Endothelial cell (in vitro differentiated cells): ENCODE measurements around the gene ARFRP1. TPM values are rescaled to one million over a fixed set of nuclear protein-coding genes. Genes with fewer than 3 reads are reported as not detected.

ENCODE experiments used
- DNase-seq: peaks from one replicate; pipeline ENCODE4 v3.0.0; 2021; ENCODE audit warnings: low spot score
- H3K27ac Mint-ChIP-seq: one replicate; pipeline ENCODE4 v1.8.0; 2021; ENCODE audit warnings: mixed read lengths, inconsistent platforms; ENCODE audit not compliant: unreplicated experiment
- H3K27me3 Mint-ChIP-seq: one replicate; pipeline ENCODE4 v1.8.0; 2021; ENCODE audit warnings: mild to moderate bottlenecking, moderate library complexity, mixed read lengths, inconsistent platforms; ENCODE audit not compliant: unreplicated experiment
- H3K36me3 Mint-ChIP-seq: one replicate; pipeline ENCODE4 v1.8.0; 2021; ENCODE audit warnings: mild to moderate bottlenecking, low read depth, mixed read lengths, inconsistent platforms; ENCODE audit not compliant: unreplicated experiment
- H3K4me1 Mint-ChIP-seq: one replicate; pipeline ENCODE4 v1.8.0; 2021; ENCODE audit warnings: mild to moderate bottlenecking, mixed read lengths, inconsistent platforms; ENCODE audit not compliant: unreplicated experiment
- H3K4me3 Mint-ChIP-seq: one replicate; pipeline ENCODE4 v1.8.0; 2021; ENCODE audit warnings: mild to moderate bottlenecking, mixed read lengths, inconsistent platforms; ENCODE audit not compliant: unreplicated experiment
- H3K9me3 Mint-ChIP-seq: one replicate; pipeline ENCODE4 v1.8.0; 2021; ENCODE audit warnings: mixed read lengths, inconsistent platforms; ENCODE audit not compliant: unreplicated experiment
- CTCF ChIP-seq: fragments of 200-600 bp; sonication (generic); IDR thresholded peaks from one replicate; pipeline ENCODE4 v1.5.0; 2021; ENCODE audit warnings: antibody characterized with exemption; ENCODE audit not compliant: unreplicated experiment
- total RNA-seq: library from RNA; stranded (reverse); fragmentation: NEBNext Ultra II Directional; extraction: Animal tissue kit (Norgen Biotek cat#: 25700); gene quantifications from one replicate; pipeline ENCODE4 v1.2.1, GENCODE V29; 2021; ENCODE audit not compliant: unreplicated experiment

The ARFRP1 gene
- total RNA-seq, 1 donor from 2014 or later, result 33.4 TPM

DNA sequence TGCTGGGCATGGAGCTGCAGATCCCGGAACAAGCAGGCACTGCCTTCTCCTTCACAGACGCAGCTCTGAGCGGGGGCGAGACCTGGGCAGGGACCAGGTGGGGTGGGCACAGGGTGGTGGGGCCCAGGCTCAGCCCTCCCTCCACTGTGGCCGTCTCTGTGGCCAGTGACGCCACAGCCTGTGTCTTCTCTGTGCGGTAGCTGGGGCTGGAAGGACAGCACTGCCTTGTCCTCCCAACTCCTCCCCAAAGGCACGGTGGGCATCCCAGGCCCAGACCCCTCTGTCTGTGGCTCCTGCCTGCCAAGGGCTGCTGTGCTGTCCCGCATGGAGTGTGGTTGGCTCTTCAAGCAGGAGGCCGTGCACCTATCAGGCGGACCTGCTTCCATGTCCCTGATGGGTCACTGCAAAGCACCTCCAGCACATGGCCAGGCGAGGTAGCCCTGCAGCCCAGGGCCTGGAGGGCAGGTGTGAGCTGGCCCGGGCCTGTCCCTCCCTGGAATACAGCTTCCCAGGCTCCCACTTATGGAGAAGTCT, 26.1 kb downstream of the ARFRP1 start:
- Mint-ChIP-seq H3K36me3 (peaks cover 7% of the 10 kb centered on the region), H3K27me3 (peaks cover 5% of the 10 kb centered on the region), H3K4me1 (peaks cover 1% of the 10 kb centered on the region), H3K9me3 (no peaks in the 10 kb centered on the region), H3K4me3 (no peak overlapping the region), H3K27ac (no peak overlapping the region)
- TF ChIP-seq CTCF, result no peak
- no peak for DNase-seq

- Mint-ChIP-seq H3K27me3 (peaks cover 7% of the 10 kb centered on the region), H3K4me3 (no peak overlapping the region), H3K9me3 (no peaks in the 10 kb centered on the region), H3K36me3 (peaks cover 11% of the 10 kb centered on the region), H3K27ac (no peak overlapping the region), H3K4me1 (no peaks in the 10 kb centered on the region)
- TF ChIP-seq CTCF, result no peak
- DNase-seq, result no peak
These were observed 26.7 kb downstream of the ARFRP1 start for GRCh38 chr20:63680857-63681608.

DNA sequence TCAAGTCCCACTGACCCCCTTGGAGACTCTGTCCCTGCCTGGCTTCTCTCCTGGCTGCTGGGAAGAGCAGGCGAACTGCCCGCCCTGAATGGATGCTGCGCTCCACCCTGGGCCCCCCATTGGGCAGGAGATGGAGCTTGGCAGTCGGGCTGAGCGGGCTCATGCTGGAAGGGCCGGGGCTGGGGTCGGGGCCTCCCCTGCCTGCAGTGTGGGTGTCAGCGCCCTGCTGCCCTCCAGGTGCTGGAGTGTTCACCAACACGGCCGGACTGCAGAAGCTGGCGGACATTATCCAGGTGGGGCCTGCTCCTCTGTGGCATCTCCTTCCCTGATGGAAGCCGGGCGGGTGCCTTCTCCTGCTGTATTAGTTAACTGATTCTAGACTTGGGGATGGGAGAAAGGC, 27.3 kb downstream of the ARFRP1 start:
- Mint-ChIP-seq H3K4me1 (no peaks in the 10 kb centered on the region), H3K27me3 (peaks cover 7% of the 10 kb centered on the region), H3K9me3 (no peaks in the 10 kb centered on the region), H3K4me3 (no peak overlapping the region), H3K27ac (no peak overlapping the region), H3K36me3 (peaks cover 13% of the 10 kb centered on the region)
- no peak for DNase-seq
- no peak for TF ChIP-seq CTCF

DNA sequence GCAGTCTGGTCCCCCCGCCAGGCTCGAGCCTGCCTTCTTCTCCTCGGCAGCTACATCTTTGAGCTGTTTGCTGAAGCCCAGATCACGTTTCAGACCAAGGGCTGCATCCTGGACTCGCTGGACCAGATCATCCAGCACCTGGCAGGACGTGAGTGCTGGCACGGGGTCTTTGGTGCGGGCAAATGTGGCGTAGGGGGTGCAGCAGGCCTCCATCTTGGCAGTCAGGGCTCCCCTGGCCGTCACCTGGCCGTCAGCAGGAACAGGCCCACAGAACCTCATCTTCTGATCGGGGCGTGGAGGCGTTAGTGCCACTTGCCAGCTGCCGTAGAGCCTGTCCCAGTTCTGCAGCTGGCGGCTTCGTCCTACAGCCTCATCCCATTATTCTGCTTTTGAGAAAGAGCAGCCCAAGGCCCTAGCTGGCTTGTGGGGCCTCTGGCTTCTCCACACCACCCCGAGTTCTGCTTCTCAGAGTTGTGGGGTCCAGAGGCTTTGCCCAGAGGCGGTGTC, 27.9 kb downstream of the ARFRP1 start:
- Mint-ChIP-seq H3K9me3 (no peaks in the 10 kb centered on the region), H3K27ac (no peak overlapping the region), H3K36me3 (peaks cover 13% of the 10 kb centered on the region), H3K27me3 (peaks cover 7% of the 10 kb centered on the region), H3K4me3 (no peak overlapping the region), H3K4me1 (no peaks in the 10 kb centered on the region)
- no peak for TF ChIP-seq CTCF
- DNase-seq, result no peak
